Keratinocyte (primary cell): Measurements from ENCODE around the gene TSHZ2. TPM values are rescaled to one million over a fixed set of nuclear protein-coding genes. Genes with fewer than 3 reads are reported as not detected.

Experiments used
- DNase-seq: peaks from one replicate; pipeline ENCODE4 v3.0.0-alpha.2; 2011; ENCODE audit warnings: low read depth, missing footprints, low spot score
- FAIRE-seq: peaks from 2 replicates; lab custom pipeline; 2011; peaks lifted over from hg19 to GRCh38; lab: Jason Lieb, UNC
- H2AFZ ChIP-seq: 2 replicates; pipeline ENCODE4 v1.6.0; 2012; ENCODE audit warnings: low read length, control low read depth, inconsistent platforms; ENCODE audit not compliant: control insufficient read depth
- H3K27ac ChIP-seq: 2 replicates; pipeline ENCODE4 v1.5.1; 2011; ENCODE audit warnings: low read length; ENCODE audit not compliant: control insufficient read depth, insufficient read depth
- H3K27me3 ChIP-seq: 3 replicates; pipeline ENCODE4 v1.6.0; 2011; ENCODE audit warnings: low read length; ENCODE audit not compliant: control insufficient read depth, insufficient read depth; ENCODE audit errors: extremely low read depth
- H3K36me3 ChIP-seq, 2 experiments: 2 replicates in 1 of 2; 3 replicates in 1 of 2; pipeline ENCODE4 v1.5.1; 2011; ENCODE audit warnings: low read length in 2 of 2, mild to moderate bottlenecking in 1 of 2; ENCODE audit not compliant: control insufficient read depth in 2 of 2, insufficient read depth in 2 of 2; ENCODE audit errors: extremely low read depth in 1 of 2
- H3K4me1 ChIP-seq: 3 replicates; pipeline ENCODE4 v1.5.1; 2011; ENCODE audit warnings: low read length; ENCODE audit not compliant: control insufficient read depth, insufficient read depth; ENCODE audit errors: extremely low read depth
- H3K4me2 ChIP-seq: 3 replicates; pipeline ENCODE4 v1.6.0; 2011; ENCODE audit warnings: low read depth, low read length; ENCODE audit not compliant: control insufficient read depth, insufficient read depth; ENCODE audit errors: extremely low read depth
- H3K4me3 ChIP-seq, 3 experiments: fragments of 200-600 bp in 1 of 3; sonication (generic) in 1 of 3; 2 replicates in 2 of 3; 3 replicates in 1 of 3; pipeline ENCODE4 v1.5.1; 2011 to 2016; ENCODE audit warnings: low read length in 3 of 3, mild to moderate bottlenecking in 3 of 3, control low read depth in 2 of 3, inconsistent platforms in 1 of 3, low read depth in 1 of 3, mixed read lengths in 1 of 3, mixed run types in 1 of 3, moderate library complexity in 1 of 3; ENCODE audit not compliant: control insufficient read depth in 2 of 3, insufficient read depth in 2 of 3; ENCODE audit errors: extremely low read depth in 1 of 3
- H3K79me2 ChIP-seq: 2 replicates; pipeline ENCODE4 v1.6.0; 2012; ENCODE audit warnings: low read length; ENCODE audit not compliant: control insufficient read depth, insufficient read depth
- H3K9ac ChIP-seq: 3 replicates; pipeline ENCODE4 v1.6.0; 2011; ENCODE audit warnings: low read length; ENCODE audit not compliant: control insufficient read depth, insufficient read depth; ENCODE audit errors: extremely low read depth
- H3K9me1 ChIP-seq: 3 replicates; pipeline ENCODE4 v1.6.0; 2011; ENCODE audit warnings: low read length; ENCODE audit not compliant: control insufficient read depth, insufficient read depth; ENCODE audit errors: extremely low read depth
- H3K9me3 ChIP-seq: 2 replicates; pipeline ENCODE4 v1.5.1; 2012; ENCODE audit warnings: low read depth, low read length; ENCODE audit not compliant: control insufficient read depth
- H4K20me1 ChIP-seq: 3 replicates; pipeline ENCODE4 v1.6.0; 2011; ENCODE audit warnings: low read length; ENCODE audit not compliant: control insufficient read depth, insufficient read depth; ENCODE audit errors: extremely low read depth
- CTCF ChIP-seq, 3 experiments: IDR thresholded peaks in 1 of 3; conservative IDR thresholded peaks in 1 of 3; optimal IDR thresholded peaks in 1 of 3; 2 replicates in 2 of 3; 3 replicates in 1 of 3; pipeline versions ENCODE3 to v1.5.1; 2011; ENCODE audit warnings: low read length in 3 of 3, mild to moderate bottlenecking in 3 of 3, moderate library complexity in 2 of 3, control low read depth in 1 of 3, inconsistent platforms in 1 of 3; ENCODE audit not compliant: insufficient read depth in 2 of 3; ENCODE audit errors: extremely low read depth in 1 of 3
- EZH2 ChIP-seq: IDR thresholded peaks from one replicate; pipeline ENCODE4 v1.6.1; 2012; ENCODE audit warnings: inconsistent platforms, mild to moderate bottlenecking, low read length, moderate library complexity
- dilution Hi-C: fragments of 300-500 bp; cut with MboI; formaldehyde crosslinking; loops from one replicate; pipeline ENCODE4 v1.7.0; 2020; ENCODE audit warnings: low sequenced_read_pairs; ENCODE audit not compliant: extremely low pct_ligation_motif_present
- polyA plus RNA-seq, 5 experiments: library from polyadenylated mRNA; depleted of rRNA in 3 of 5; stranded (reverse) in 3 of 5; stranded (forward) in 1 of 5; unstranded in 1 of 5; fragments of >200 nt; gene quantifications; 1 replicate in 1 of 5; 2 replicates in 3 of 5; 3 replicates in 1 of 5; pipeline versions ENCODE4 v1.2.1 to v1.2.3, GENCODE V29; 2011 to 2012; ENCODE audit warnings: missing spikeins in 2 of 5, low read depth in 1 of 5, low replicate concordance in 1 of 5

TSHZ2 gene
- polyA plus RNA-seq, 1 donor (not counting 4 experiments of a cell fraction or from before 2014, with no cell fraction given): 1.1 TPM

GRCh38 chr20:52953020-52953419 is 19.1 kb upstream of the TSHZ2 start:
- Histone ChIP-seq H3K36me3 (no peaks in the 10 kb centered on the region), H3K4me2 (no peak overlapping the region), H4K20me1 (no peaks in the 10 kb centered on the region), H3K27ac (no peak overlapping the region), H3K9me1 (no peaks in the 10 kb centered on the region), H3K27me3 (no peaks in the 10 kb centered on the region), H3K9me3 (no peaks in the 10 kb centered on the region), H2AFZ (no peak overlapping the region), H3K4me3 (no peak overlapping the region), H3K9ac (no peak overlapping the region), H3K4me1 (no peaks in the 10 kb centered on the region), H3K79me2 (no peaks in the 10 kb centered on the region)
- dilution Hi-C loops: no loop called here
- TF ChIP-seq CTCF (optimal IDR thresholded peaks at IDR 0.05 in 1 of 3, IDR thresholded peaks at IDR 0.05 in 1 of 3, conservative IDR thresholded peaks at IDR 0.05 in 1 of 3; ENCODE audit: extremely low read depth in 1 of 3, insufficient read depth in 2 of 3, low read length in 3 of 3): no peak
- TF ChIP-seq EZH2: no peak
- FAIRE-seq: no peak
- DNase-seq: no peak

GRCh38 chr20:52954849-52955248 is 17.3 kb upstream of the TSHZ2 start:
- Histone ChIP-seq H3K79me2 (no peaks in the 10 kb centered on the region), H3K9ac (no peak overlapping the region), H2AFZ (no peak overlapping the region), H3K27ac (no peak overlapping the region), H3K4me3 (no peak overlapping the region), H3K9me3 (no peaks in the 10 kb centered on the region), H3K9me1 (no peaks in the 10 kb centered on the region), H4K20me1 (no peaks in the 10 kb centered on the region), H3K4me1 (no peaks in the 10 kb centered on the region), H3K36me3 (no peaks in the 10 kb centered on the region), H3K4me2 (no peak overlapping the region), H3K27me3 (no peaks in the 10 kb centered on the region)
- TF ChIP-seq EZH2 (no peak), CTCF (optimal IDR thresholded peaks at IDR 0.05 in 1 of 3, IDR thresholded peaks at IDR 0.05 in 1 of 3, conservative IDR thresholded peaks at IDR 0.05 in 1 of 3; ENCODE audit: extremely low read depth in 1 of 3, insufficient read depth in 2 of 3, low read length in 3 of 3) (no peak)
- FAIRE-seq (no peak), DNase-seq (no peak)
- dilution Hi-C loops: no loop called here
